CMK (cell line): ENCODE results near the gene DDT.
A peak's percentile ranks its signal among the peaks of the same experiment; 100 is the strongest.
"Not testable (repeated sequence)": the region's sequence is repeated elsewhere in the genome, so short reads cannot be mapped to it uniquely, and the experiment has no call there.

Experiments
- DNase-seq: peaks from one replicate; pipeline ENCODE4 v3.0.0-alpha.2; 2010; ENCODE audit warnings: low read depth

The DDT gene

GRCh38 chr22:23989583-23990244, 15.5 kb upstream of the DDT start:
- DNase-seq = not testable (repeated sequence)

- DNase-seq = not testable (repeated sequence)
These were observed 12.4 kb upstream of the DDT start for GRCh38 chr22:23986538-23987178.

- not testable (repeated sequence) for DNase-seq
These were observed 11.8 kb upstream of the DDT start for GRCh38 chr22:23986089-23986488.

- peak; percentile 32 for DNase-seq
These were observed 10.2 kb upstream of the DDT start for GRCh38 chr22:23984430-23984829.

GRCh38 chr22:23980567-23980966, 6.3 kb upstream of the DDT start:
- DNase-seq = not testable (repeated sequence)

GRCh38 chr22:23979557-23980240, 5.5 kb upstream of the DDT start, which contains the start of gene GSTT2:
Gene GSTT2 (plus strand): TSS chr22:23980134.
- not testable (repeated sequence) for DNase-seq

GRCh38 chr22:23977304-23977703, 3.1 kb upstream of the DDT start:
- DNase-seq = not testable (repeated sequence)

GRCh38 chr22:23974836-23975352, 653 bp upstream of the DDT start:
- not testable (repeated sequence) for DNase-seq

- not testable (repeated sequence) for DNase-seq
These were observed 2.3 kb downstream of the DDT start for GRCh38 chr22:23971927-23972326.

GRCh38 chr22:23970816-23971486, 3.3 kb downstream of the DDT start:
- DNase-seq = peak; percentile 31

GRCh38 chr22:23970201-23970641, 4.0 kb downstream of the DDT start:
- DNase-seq = peak; percentile 27

- no peak for DNase-seq
These were observed 5.2 kb downstream of the DDT start for GRCh38 chr22:23969071-23969470.

- not testable (repeated sequence) for DNase-seq
These were observed 7.7 kb downstream of the DDT start, which contains the start of gene DDTL for GRCh38 chr22:23966568-23966967. Gene DDTL (plus strand): TSS chr22:23966888. CDS start chr22:23966915, 27 bp downstream.

GRCh38 chr22:23966094-23966493, 8.1 kb downstream of the DDT start:
- DNase-seq = not testable (repeated sequence)

GRCh38 chr22:23961084-23961771, 13.0 kb downstream of the DDT start, which contains the start of gene GSTT2B:
Gene GSTT2B (minus strand): TSS chr22:23961195. CDS start chr22:23961131, 64 bp downstream.
- not testable (repeated sequence) for DNase-seq

- DNase-seq = not testable (repeated sequence)
These were observed 17.8 kb downstream of the DDT start for GRCh38 chr22:23956301-23956900.

- DNase-seq = not testable (repeated sequence)
These were observed 18.4 kb downstream of the DDT start for GRCh38 chr22:23955886-23956285.

- not testable (repeated sequence) for DNase-seq
These were observed 19.3 kb downstream of the DDT start for GRCh38 chr22:23954991-23955305.

- not testable (repeated sequence) for DNase-seq
These were observed 19.8 kb downstream of the DDT start for GRCh38 chr22:23954193-23954990.

- DNase-seq = not testable (repeated sequence)
These were observed 20.8 kb downstream of the DDT start for GRCh38 chr22:23953485-23953884.
